ENCODE data around the gene NKPD1. TPM values are rescaled to one million over a fixed set of nuclear protein-coding genes. Genes with fewer than 3 reads are reported as not detected.

NKPD1 gene
- total and polyA plus RNA-seq, 4 donors = not detected

DNA sequence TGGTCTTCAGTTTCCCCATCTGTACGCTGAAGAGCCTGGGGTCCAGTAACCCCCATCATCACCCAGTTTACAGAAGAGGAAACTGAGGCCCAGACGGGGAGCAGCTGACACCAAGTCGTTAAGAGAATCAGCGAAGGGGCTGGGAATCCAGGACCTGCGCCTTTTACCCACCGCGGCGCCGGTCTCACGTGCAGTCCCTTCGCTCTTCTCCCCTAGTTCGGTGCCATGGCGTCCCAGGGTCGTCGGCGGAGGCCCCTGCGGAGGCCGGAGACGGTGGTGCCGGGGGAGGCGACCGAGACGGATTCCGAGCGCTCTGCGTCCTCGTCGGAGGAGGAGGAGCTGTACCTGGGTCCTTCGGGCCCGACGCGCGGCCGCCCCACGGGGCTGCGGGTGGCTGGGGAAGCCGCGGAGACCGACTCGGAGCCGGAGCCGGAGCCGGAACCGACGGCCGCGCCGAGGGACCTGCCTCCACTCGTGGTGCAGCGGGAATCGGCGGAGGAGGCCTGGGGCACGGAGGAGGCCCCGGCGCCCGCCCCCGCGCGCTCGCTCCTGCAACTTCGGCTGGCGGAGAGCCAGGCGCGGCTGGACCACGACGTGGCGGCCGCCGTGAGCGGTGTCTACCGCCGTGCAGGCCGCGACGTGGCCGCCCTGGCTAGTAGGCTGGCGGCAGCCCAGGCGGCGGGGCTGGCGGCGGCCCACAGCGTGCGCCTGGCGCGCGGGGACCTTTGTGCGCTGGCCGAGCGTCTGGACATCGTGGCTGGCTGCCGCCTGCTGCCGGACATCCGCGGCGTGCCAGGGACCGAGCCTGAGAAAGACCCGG lies 18.5 kb upstream of the NKPD1 start:
- H3K9ac ChIP-seq (ENCODE audit: low read depth in 1 of 2, low read length in 2 of 2) = peak overlapping the region; percentile 46 to 73
- 2% methylated on average over 97 of the region's 97 CpGs for WGBS
- H3K9me3 ChIP-seq (ENCODE audit: control insufficient read depth in 4 of 4, low read length in 3 of 4) = no peaks in the 10 kb centered on the region
- peak overlapping the region; percentile 74 to 98 (median 78) for H3K4me3 ChIP-seq (ENCODE audit: low read depth in 1 of 3, low read length in 3 of 3)
- peaks cover 0 to 1% (median 0%) of the 10 kb centered on the region in 4 donors for H3K36me3 ChIP-seq (ENCODE audit: control insufficient read depth in 4 of 4, insufficient read depth in 3 of 4, low read depth in 1 of 4, low read length in 3 of 4)
- H3K27ac ChIP-seq (ENCODE audit: low read depth in 1 of 2, low read length in 2 of 2) = peak overlapping the region; percentile 78 to 96
- TF ChIP-seq, protein P1, sequence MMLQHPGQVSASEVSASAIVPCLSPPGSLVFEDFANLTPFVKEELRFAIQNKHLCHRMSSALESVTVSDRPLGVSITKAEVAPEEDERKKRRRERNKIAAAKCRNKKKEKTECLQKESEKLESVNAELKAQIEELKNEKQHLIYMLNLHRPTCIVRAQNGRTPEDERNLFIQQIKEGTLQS (IDR thresholded peaks at IDR 0.05) = no peak
- TF ChIP-seq TAF1 (conservative IDR thresholded peaks at IDR 0.05) (no peak), SP1 (IDR thresholded peaks at IDR 0.05) (no peak)
- TF ChIP-seq, protein P2, sequence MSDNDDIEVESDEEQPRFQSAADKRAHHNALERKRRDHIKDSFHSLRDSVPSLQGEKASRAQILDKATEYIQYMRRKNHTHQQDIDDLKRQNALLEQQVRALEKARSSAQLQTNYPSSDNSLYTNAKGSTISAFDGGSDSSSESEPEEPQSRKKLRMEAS (IDR thresholded peaks at IDR 0.05) = no peak
- DNase-seq (ENCODE audit: low spot score) = no peak
- peaks cover 8 to 34% (median 23%) of the 10 kb centered on the region in 4 donors for H3K4me1 ChIP-seq (ENCODE audit: control insufficient read depth in 4 of 4, insufficient read depth in 4 of 4, low read length in 3 of 4)
- no peaks in the 10 kb centered on the region for H3K27me3 ChIP-seq (ENCODE audit: control insufficient read depth in 4 of 4, insufficient read depth in 4 of 4, low read length in 3 of 4)

DNA sequence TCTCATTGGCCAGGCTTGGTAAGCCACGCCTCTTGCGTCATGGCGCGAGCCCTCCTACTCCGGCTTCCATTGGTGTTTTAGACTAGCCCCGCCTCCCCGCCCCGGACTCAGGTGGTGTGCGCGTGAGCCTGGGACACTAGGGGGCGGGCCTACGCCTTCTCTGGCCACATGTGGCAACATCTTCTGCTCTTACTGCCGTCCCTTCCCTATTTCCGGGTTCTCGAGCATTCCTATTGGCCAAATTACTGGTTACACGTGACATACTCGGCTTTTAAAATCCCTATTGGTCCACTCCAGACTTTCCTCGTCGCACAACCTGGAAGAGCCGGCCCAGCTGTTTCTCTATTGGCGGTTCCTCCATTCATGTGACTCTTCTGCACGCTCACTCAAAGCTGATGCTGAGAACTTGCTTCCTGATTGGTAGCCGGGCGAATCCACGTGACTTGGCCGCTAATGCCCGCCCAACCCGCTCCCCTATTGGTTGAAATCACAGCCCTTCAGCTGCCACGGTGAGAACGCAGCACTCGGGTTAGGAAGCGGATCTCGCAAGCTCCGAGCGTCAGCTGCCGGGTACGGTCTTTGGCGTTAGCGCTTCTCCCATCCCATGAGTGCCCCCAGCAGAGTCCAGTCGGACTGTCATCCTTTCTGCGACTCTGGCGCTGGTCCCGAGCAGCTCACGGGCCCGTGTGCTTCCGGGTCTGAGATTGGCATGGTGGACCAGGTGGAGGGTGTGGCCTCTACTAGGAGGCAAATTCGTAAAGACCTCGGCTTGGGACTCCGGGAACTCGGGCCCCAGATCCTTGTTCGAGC lies 17.7 kb upstream of the NKPD1 start, which contains the start of gene BLOC1S3:
Gene BLOC1S3 (plus strand): TSS at position 523 of the 810 bp plus-strand sequence. CDS start 513 bp downstream, outside the sequence.
- no peaks in the 10 kb centered on the region for H3K9me3 ChIP-seq (ENCODE audit: control insufficient read depth in 4 of 4, low read length in 3 of 4)
- DNase-seq (ENCODE audit: low spot score) = peak; percentile 99
- under 1% methylated on average over 51 of the region's 51 CpGs for WGBS
- H3K27ac ChIP-seq (ENCODE audit: low read depth in 1 of 2, low read length in 2 of 2) = peak within 1 kb of the TSS; percentile 78 to 96
- H3K4me3 ChIP-seq (ENCODE audit: low read depth in 1 of 3, low read length in 3 of 3) = peak within 1 kb of the TSS; percentile 79 to 98 (median 79)
- peaks cover 8 to 34% (median 23%) of the 10 kb centered on the region in 4 donors for H3K4me1 ChIP-seq (ENCODE audit: control insufficient read depth in 4 of 4, insufficient read depth in 4 of 4, low read length in 3 of 4)
- TF ChIP-seq TAF1 (conservative IDR thresholded peaks at IDR 0.05) (peak; percentile 57), HNF4G (IDR thresholded peaks at IDR 0.05) (no peak), NR2F2 (IDR thresholded peaks at IDR 0.05) (no peak), RAD21 (IDR thresholded peaks at IDR 0.05) (peak; percentile 2 to 35), FOXA1 (IDR thresholded peaks at IDR 0.05) (peak; percentile 58), HNF4A (conservative IDR thresholded peaks at IDR 0.05) (peak; percentile 23 to 29), YY1 (IDR thresholded peaks at IDR 0.05) (peak; percentile 90), SP1 (IDR thresholded peaks at IDR 0.05) (peak; percentile 96), JUND (IDR thresholded peaks at IDR 0.05) (peak in 1 of 2 donors; percentile 58), FOXA2 (IDR thresholded peaks at IDR 0.05) (no peak), GABPA (IDR thresholded peaks at IDR 0.05 in 1 of 2, conservative IDR thresholded peaks at IDR 0.05 in 1 of 2) (peak in 1 of 2 donors; percentile 82), RXRA (IDR thresholded peaks at IDR 0.05) (peak; percentile 35 to 42), EGR1 (IDR thresholded peaks at IDR 0.05; ENCODE audit: low read depth in 2 of 2) (peak; percentile 70 to 77)
- TF ChIP-seq, protein P3, sequence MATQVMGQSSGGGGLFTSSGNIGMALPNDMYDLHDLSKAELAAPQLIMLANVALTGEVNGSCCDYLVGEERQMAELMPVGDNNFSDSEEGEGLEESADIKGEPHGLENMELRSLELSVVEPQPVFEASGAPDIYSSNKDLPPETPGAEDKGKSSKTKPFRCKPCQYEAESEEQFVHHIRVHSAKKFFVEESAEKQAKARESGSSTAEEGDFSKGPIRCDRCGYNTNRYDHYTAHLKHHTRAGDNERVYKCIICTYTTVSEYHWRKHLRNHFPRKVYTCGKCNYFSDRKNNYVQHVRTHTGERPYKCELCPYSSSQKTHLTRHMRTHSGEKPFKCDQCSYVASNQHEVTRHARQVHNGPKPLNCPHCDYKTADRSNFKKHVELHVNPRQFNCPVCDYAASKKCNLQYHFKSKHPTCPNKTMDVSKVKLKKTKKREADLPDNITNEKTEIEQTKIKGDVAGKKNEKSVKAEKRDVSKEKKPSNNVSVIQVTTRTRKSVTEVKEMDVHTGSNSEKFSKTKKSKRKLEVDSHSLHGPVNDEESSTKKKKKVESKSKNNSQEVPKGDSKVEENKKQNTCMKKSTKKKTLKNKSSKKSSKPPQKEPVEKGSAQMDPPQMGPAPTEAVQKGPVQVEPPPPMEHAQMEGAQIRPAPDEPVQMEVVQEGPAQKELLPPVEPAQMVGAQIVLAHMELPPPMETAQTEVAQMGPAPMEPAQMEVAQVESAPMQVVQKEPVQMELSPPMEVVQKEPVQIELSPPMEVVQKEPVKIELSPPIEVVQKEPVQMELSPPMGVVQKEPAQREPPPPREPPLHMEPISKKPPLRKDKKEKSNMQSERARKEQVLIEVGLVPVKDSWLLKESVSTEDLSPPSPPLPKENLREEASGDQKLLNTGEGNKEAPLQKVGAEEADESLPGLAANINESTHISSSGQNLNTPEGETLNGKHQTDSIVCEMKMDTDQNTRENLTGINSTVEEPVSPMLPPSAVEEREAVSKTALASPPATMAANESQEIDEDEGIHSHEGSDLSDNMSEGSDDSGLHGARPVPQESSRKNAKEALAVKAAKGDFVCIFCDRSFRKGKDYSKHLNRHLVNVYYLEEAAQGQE (IDR thresholded peaks at IDR 0.05) = peak; percentile 36
- TF ChIP-seq, protein P4, sequence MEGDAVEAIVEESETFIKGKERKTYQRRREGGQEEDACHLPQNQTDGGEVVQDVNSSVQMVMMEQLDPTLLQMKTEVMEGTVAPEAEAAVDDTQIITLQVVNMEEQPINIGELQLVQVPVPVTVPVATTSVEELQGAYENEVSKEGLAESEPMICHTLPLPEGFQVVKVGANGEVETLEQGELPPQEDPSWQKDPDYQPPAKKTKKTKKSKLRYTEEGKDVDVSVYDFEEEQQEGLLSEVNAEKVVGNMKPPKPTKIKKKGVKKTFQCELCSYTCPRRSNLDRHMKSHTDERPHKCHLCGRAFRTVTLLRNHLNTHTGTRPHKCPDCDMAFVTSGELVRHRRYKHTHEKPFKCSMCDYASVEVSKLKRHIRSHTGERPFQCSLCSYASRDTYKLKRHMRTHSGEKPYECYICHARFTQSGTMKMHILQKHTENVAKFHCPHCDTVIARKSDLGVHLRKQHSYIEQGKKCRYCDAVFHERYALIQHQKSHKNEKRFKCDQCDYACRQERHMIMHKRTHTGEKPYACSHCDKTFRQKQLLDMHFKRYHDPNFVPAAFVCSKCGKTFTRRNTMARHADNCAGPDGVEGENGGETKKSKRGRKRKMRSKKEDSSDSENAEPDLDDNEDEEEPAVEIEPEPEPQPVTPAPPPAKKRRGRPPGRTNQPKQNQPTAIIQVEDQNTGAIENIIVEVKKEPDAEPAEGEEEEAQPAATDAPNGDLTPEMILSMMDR (IDR thresholded peaks at IDR 0.05; ENCODE audit: low read depth, low read length, missing input control) = peak; percentile 41
- TF ChIP-seq, protein P2 (IDR thresholded peaks at IDR 0.05) = peak; percentile 100
- TF ChIP-seq, protein P5, sequence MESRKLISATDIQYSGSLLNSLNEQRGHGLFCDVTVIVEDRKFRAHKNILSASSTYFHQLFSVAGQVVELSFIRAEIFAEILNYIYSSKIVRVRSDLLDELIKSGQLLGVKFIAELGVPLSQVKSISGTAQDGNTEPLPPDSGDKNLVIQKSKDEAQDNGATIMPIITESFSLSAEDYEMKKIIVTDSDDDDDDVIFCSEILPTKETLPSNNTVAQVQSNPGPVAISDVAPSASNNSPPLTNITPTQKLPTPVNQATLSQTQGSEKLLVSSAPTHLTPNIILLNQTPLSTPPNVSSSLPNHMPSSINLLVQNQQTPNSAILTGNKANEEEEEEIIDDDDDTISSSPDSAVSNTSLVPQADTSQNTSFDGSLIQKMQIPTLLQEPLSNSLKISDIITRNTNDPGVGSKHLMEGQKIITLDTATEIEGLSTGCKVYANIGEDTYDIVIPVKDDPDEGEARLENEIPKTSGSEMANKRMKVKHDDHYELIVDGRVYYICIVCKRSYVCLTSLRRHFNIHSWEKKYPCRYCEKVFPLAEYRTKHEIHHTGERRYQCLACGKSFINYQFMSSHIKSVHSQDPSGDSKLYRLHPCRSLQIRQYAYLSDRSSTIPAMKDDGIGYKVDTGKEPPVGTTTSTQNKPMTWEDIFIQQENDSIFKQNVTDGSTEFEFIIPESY (IDR thresholded peaks at IDR 0.05) = no peak
- TF ChIP-seq, protein P1 (IDR thresholded peaks at IDR 0.05) = no peak
- peak within 1 kb of the TSS; percentile 47 to 73 for H3K9ac ChIP-seq (ENCODE audit: low read depth in 1 of 2, low read length in 2 of 2)
- peaks cover 0 to 1% (median 0%) of the 10 kb centered on the region in 4 donors for H3K36me3 ChIP-seq (ENCODE audit: control insufficient read depth in 4 of 4, insufficient read depth in 3 of 4, low read depth in 1 of 4, low read length in 3 of 4)
- H3K27me3 ChIP-seq (ENCODE audit: control insufficient read depth in 4 of 4, insufficient read depth in 4 of 4, low read length in 3 of 4) = no peaks in the 10 kb centered on the region
